HepG2 (cell line): ENCODE measurements around the gene SPNS1. TPM values are rescaled to one million over a fixed set of nuclear protein-coding genes. Genes with fewer than 3 reads are reported as not detected.

Experiments used
- HOXA7 ChIP-seq: sonication (generic); formaldehyde crosslinking; IDR thresholded peaks from 2 replicates; pipeline ENCODE4 v1.8.1; 2022; ENCODE audit warnings: mild to moderate bottlenecking, missing genetic modification reagents, moderate library complexity
- MTERF4 ChIP-seq: sonication (generic); formaldehyde crosslinking; IDR thresholded peaks from 2 replicates; pipeline ENCODE4 v1.8.0; 2023; ENCODE audit warnings: mild to moderate bottlenecking, missing genetic modification reagents
- MXI1 ChIP-seq: IDR thresholded peaks from 3 replicates; pipeline ENCODE4 v1.6.1; 2012; ENCODE audit warnings: low read depth, low read length, inconsistent platforms, borderline replicate concordance
- NFKBIZ ChIP-seq: IDR thresholded peaks from 2 replicates; pipeline ENCODE4 v1.6.1; 2018; ENCODE audit warnings: missing genetic modification reagents, missing compliant biosample characterization
- NR2F6 ChIP-seq, 2 experiments: IDR thresholded peaks; 2 replicates each; pipeline ENCODE4 v1.6.1; 2016; ENCODE audit warnings: antibody characterized with exemption in 1 of 2, mild to moderate bottlenecking in 1 of 2
- RXRB ChIP-seq: IDR thresholded peaks from 2 replicates; pipeline ENCODE4 v1.6.1; 2016; ENCODE audit warnings: borderline replicate concordance, missing genetic modification reagents, missing compliant biosample characterization
- ZNF619 ChIP-seq: sonication (generic); formaldehyde crosslinking; IDR thresholded peaks from 2 replicates; pipeline ENCODE4 v1.4.0; 2020; ENCODE audit warnings: mild to moderate bottlenecking, missing genetic modification reagents
- ZNF773 ChIP-seq: sonication (generic); formaldehyde crosslinking; IDR thresholded peaks from 2 replicates; pipeline ENCODE4 v1.4.0; 2020; ENCODE audit warnings: missing genetic modification reagents, borderline replicate concordance
- ZNF878 ChIP-seq: sonication (generic); formaldehyde crosslinking; IDR thresholded peaks from 2 replicates; pipeline ENCODE4 v1.8.1; 2023; ENCODE audit warnings: mild to moderate bottlenecking, missing genetic modification reagents, moderate library complexity
- polyA plus RNA-seq, 8 experiments: library from polyadenylated mRNA; depleted of rRNA in 3 of 8; stranded (reverse) in 7 of 8; unstranded in 1 of 8; fragments of >200 nt; fragmentation: Illumina TruSeq in 4 of 8; extraction: Trizol in 4 of 8; gene quantifications; 2 replicates each; pipeline versions ENCODE4 v1.2.1 to v1.2.3, GENCODE V29; 2011 to 2016; ENCODE audit warnings: low read depth in 4 of 8, missing spikeins in 1 of 8, mixed read lengths in 1 of 8; ENCODE audit not compliant: insufficient read depth in 1 of 8
- total RNA-seq, 5 experiments: library from RNA; depleted of rRNA; stranded (reverse); fragments of >200 nt; fragmentation: Illumina TruSeq; extraction: Trizol; gene quantifications; 2 replicates each; pipeline ENCODE4 v1.2.3, GENCODE V29; 2016; ENCODE audit warnings: low read depth in 1 of 5
- TF ChIP-seq, protein P1 (sequence below): sonication (generic); formaldehyde crosslinking; IDR thresholded peaks from 2 replicates; pipeline ENCODE4 v1.4.0; 2020; ENCODE audit warnings: mild to moderate bottlenecking, missing genetic modification reagents
- TF ChIP-seq, protein P2 (sequence below): sonication (generic); formaldehyde crosslinking; IDR thresholded peaks from 2 replicates; pipeline ENCODE4 v1.4.0; 2020; ENCODE audit warnings: missing genetic modification reagents
- TF ChIP-seq, protein P3 (sequence below): sonication (generic); formaldehyde crosslinking; IDR thresholded peaks from 2 replicates; pipeline ENCODE4 v1.5.0; 2020; ENCODE audit warnings: missing genetic modification reagents
- TF ChIP-seq, protein P4 (sequence below): sonication (generic); formaldehyde crosslinking; IDR thresholded peaks from 2 replicates; pipeline ENCODE4 v1.4.0; 2020; ENCODE audit warnings: missing genetic modification reagents, borderline replicate concordance

SPNS1 gene
- total and polyA plus RNA-seq, 2 of the 13 experiments (the other 11 are each of a cell fraction or from before 2014, with no cell fraction given) = 25.6 to 38.8 TPM

GRCh38 chr16:28936784-28937155 lies 37.8 kb upstream of the SPNS1 start (continued):
- TF ChIP-seq, protein P1, sequence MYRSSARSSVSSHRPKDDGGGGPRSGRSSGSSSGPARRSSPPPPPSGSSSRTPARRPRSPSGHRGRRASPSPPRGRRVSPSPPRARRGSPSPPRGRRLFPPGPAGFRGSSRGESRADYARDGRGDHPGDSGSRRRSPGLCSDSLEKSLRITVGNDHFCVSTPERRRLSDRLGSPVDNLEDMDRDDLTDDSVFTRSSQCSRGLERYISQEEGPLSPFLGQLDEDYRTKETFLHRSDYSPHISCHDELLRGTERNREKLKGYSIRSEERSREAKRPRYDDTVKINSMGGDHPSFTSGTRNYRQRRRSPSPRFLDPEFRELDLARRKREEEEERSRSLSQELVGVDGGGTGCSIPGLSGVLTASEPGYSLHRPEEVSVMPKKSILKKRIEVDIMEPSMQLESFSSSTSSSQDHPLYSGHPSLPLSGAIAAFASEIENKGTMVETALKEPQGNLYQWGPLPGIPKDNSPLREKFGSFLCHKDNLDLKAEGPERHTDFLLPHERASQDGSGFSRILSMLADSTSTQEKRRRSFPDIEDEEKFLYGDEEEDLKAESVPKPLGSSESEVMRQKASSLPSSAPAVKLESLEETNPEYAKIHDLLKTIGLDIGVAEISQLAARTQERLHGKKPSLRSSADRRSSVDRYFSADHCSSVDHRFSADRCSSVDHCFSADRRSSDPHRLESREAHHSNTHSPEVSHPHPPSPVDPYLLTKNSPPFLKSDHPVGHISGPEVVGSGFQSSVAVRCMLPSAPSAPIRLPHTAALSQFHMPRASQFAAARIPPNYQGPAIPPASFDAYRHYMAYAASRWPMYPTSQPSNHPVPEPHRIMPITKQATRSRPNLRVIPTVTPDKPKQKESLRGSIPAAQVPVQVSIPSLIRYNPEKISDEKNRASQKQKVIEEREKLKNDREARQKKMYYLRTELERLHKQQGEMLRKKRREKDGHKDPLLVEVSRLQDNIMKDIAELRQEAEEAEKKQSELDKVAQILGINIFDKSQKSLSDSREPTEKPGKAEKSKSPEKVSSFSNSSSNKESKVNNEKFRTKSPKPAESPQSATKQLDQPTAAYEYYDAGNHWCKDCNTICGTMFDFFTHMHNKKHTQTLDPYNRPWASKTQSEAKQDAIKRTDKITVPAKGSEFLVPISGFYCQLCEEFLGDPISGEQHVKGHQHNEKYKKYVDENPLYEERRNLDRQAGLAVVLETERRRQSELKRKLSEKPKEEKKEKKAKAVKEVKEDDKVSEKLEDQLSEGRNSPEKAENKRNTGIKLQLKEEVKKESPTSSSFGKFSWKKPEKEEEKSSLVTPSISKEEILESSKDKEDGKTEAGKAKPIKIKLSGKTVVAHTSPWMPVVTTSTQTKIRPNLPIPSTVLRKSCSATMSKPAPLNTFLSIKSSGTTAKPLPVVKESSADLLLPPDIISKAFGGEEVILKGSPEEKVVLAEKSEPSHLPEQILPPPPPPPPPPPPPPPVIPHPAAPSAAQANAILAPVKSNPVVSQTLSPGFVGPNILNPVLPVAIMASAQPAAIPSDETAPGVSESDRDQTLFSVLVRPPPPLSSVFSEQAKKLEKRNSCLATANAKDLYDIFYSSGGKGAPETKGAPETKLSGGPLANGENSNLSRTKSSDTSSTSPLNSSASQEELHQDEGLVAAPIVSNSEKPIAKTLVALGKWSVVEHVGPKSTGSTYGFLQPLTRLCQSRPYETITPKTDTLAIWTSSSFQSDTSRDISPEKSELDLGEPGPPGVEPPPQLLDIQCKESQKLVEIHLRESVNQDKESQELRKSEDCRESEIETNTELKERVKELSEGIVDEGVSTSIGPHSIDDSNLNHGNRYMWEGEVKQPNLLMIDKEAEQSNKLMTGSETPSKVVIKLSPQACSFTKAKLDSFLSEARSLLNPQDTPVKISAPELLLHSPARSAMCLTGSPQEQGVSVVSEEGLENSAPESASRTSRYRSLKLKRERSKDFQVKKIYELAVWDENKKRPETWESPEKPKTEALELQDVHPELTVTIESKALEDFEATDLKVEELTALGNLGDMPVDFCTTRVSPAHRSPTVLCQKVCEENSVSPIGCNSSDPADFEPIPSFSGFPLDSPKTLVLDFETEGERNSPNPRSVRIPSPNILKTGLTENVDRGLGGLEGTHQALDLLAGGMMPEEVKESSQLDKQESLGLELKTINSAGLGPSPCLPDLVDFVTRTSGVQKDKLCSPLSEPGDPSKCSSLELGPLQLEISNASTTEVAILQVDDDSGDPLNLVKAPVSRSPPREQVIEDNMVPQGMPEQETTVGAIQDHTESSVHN (CRISPR knock-in tag) = no peak
- TF ChIP-seq, protein P2, sequence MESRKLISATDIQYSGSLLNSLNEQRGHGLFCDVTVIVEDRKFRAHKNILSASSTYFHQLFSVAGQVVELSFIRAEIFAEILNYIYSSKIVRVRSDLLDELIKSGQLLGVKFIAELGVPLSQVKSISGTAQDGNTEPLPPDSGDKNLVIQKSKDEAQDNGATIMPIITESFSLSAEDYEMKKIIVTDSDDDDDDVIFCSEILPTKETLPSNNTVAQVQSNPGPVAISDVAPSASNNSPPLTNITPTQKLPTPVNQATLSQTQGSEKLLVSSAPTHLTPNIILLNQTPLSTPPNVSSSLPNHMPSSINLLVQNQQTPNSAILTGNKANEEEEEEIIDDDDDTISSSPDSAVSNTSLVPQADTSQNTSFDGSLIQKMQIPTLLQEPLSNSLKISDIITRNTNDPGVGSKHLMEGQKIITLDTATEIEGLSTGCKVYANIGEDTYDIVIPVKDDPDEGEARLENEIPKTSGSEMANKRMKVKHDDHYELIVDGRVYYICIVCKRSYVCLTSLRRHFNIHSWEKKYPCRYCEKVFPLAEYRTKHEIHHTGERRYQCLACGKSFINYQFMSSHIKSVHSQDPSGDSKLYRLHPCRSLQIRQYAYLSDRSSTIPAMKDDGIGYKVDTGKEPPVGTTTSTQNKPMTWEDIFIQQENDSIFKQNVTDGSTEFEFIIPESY = no peak
- no peak for TF ChIP-seq NR2F6 (IDR thresholded peaks at IDR 0.05)
- peak; percentile 48 for TF ChIP-seq NR2F6 (CRISPR knock-in tag; IDR thresholded peaks at IDR 0.05)
- no peak for TF ChIP-seq HOXA7
- TF ChIP-seq NFKBIZ (CRISPR knock-in tag) = no peak
- 0 out of 2 replicates have a peak, but pooled peaks have one; percentile 18 for TF ChIP-seq ZNF773 (CRISPR knock-in tag)
- TF ChIP-seq, protein P3, sequence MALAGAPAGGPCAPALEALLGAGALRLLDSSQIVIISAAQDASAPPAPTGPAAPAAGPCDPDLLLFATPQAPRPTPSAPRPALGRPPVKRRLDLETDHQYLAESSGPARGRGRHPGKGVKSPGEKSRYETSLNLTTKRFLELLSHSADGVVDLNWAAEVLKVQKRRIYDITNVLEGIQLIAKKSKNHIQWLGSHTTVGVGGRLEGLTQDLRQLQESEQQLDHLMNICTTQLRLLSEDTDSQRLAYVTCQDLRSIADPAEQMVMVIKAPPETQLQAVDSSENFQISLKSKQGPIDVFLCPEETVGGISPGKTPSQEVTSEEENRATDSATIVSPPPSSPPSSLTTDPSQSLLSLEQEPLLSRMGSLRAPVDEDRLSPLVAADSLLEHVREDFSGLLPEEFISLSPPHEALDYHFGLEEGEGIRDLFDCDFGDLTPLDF (CRISPR knock-in tag) = no peak
- TF ChIP-seq ZNF619 (CRISPR knock-in tag) = 0 out of 2 replicates have a peak, but pooled peaks have one; percentile 56
- TF ChIP-seq, protein P4, sequence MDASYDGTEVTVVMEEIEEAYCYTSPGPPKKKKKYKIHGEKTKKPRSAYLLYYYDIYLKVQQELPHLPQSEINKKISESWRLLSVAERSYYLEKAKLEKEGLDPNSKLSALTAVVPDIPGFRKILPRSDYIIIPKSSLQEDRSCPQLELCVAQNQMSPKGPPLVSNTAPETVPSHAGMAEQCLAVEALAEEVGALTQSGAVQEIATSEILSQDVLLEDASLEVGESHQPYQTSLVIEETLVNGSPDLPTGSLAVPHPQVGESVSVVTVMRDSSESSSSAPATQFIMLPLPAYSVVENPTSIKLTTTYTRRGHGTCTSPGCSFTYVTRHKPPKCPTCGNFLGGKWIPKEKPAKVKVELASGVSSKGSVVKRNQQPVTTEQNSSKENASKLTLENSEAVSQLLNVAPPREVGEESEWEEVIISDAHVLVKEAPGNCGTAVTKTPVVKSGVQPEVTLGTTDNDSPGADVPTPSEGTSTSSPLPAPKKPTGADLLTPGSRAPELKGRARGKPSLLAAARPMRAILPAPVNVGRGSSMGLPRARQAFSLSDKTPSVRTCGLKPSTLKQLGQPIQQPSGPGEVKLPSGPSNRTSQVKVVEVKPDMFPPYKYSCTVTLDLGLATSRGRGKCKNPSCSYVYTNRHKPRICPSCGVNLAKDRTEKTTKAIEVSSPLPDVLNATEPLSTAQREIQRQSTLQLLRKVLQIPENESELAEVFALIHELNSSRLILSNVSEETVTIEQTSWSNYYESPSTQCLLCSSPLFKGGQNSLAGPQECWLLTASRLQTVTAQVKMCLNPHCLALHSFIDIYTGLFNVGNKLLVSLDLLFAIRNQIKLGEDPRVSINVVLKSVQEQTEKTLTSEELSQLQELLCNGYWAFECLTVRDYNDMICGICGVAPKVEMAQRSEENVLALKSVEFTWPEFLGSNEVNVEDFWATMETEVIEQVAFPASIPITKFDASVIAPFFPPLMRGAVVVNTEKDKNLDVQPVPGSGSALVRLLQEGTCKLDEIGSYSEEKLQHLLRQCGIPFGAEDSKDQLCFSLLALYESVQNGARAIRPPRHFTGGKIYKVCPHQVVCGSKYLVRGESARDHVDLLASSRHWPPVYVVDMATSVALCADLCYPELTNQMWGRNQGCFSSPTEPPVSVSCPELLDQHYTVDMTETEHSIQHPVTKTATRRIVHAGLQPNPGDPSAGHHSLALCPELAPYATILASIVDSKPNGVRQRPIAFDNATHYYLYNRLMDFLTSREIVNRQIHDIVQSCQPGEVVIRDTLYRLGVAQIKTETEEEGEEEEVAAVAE = no peak
- no peak for TF ChIP-seq MXI1
- TF ChIP-seq RXRB (CRISPR knock-in tag) = 0 out of 2 replicates have a peak, but pooled peaks have one; percentile 12
- no peak for TF ChIP-seq MTERF4 (CRISPR knock-in tag)
- no peak for TF ChIP-seq ZNF878 (CRISPR knock-in tag)
